Jurkat, Clone E6-1 (cell line): ENCODE measurements around the gene ADK.
"Not testable (repeated sequence)": the region's sequence is repeated elsewhere in the genome, so short reads cannot be mapped to it uniquely, and the experiment has no call there.

Source experiments
- DNase-seq: peaks from one replicate; pipeline ENCODE4 v3.0.0-alpha.2; 2011; ENCODE audit warnings: low read depth, low spot score
- H3K4me3 ChIP-seq: 2 replicates; pipeline ENCODE4 v1.5.1; 2011; ENCODE audit warnings: mild to moderate bottlenecking, low read length, control low read depth, moderate library complexity

ADK gene

DNA sequence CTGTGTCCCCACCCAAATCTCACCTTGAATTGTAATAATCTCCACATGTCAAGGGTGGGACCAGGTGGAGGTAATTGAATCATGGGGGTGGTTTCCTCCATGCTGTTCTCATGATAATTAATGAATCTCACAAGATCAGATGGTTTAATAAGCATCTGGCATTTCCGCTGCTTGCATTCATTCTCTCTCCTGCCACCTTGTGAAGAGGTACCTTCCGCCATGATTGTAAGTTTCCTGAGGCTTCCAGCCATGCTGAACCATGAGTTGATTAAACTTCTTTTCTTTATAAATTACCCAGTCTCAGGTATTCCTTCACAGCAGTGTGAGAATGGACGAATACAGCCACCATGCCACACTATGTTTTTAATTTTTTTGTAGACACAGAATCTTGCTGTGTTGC is 345.3 kb downstream of the ADK start:
- H3K4me3 ChIP-seq, DNase-seq: not testable (repeated sequence)

DNA sequence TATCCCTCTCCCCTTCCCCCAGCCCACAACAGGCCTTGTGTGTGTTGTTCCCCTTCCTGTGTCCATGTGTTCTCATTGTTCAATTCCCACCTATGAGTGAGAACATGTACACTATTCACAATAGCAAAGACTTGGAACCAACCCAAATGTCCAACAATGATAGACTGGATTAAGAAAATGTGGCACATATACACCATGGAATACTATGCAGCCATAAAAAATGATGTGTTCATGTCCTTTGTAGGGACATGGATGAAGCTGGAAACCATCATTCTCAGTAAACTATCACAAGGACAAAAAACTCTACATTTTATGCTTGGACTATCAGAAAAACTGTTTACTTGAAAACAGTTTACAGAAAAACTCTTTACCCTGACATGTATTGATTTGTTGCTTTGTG is 347.6 kb downstream of the ADK start:
- not testable (repeated sequence) for DNase-seq, H3K4me3 ChIP-seq

DNA sequence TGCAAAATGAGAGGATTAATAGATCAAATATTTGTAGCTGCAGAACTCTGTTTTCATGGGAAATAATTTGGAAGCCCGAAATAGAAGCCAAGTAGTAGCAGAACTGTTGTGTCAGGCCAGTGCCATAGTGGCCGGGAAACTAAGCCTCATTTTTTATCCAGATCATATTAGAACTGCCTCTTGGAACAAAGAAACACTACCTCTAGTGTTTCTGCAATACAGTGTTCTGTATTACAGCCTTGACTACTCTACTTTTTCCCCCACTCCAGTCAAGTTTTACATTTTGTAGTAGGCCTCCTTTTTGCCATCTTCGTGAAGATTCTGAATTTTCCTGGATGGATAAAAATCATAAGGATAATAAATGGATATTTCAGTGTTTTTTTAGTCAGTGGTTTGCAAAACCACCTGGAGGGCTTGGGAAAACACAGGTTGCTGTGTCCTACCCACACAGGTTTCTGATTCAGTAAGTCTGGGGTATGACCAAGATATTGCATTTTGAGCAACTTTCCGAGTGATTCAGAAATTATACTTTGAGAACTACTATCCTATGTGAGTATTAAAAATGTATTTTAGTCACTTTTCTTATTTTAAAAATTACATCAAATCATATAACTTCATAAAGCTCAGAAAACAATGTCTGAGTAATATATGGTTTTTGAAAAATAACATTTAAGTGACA is 349.1 kb downstream of the ADK start:
- DNase-seq: no peak
- H3K4me3 ChIP-seq: no peak overlapping the region

DNA sequence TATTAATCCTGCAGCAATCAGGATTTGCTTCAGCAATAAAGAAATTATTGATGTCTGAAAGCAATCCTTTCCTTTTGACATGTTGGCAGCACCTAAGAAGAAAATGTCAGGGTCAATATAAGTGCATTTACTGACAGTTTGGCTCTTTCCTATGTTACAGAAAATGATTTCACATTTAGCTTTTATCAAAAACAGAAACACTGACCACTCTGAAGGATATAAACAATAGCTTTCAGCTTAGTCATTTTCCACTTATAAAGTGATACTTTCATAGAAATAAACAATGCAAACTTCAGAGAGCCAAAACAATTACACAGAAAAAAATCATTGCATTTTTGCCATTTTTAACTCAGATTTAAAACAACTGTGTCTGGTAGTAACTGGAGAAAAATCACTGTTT is 349.8 kb downstream of the ADK start:
- no peak for DNase-seq
- no peak overlapping the region for H3K4me3 ChIP-seq

DNA sequence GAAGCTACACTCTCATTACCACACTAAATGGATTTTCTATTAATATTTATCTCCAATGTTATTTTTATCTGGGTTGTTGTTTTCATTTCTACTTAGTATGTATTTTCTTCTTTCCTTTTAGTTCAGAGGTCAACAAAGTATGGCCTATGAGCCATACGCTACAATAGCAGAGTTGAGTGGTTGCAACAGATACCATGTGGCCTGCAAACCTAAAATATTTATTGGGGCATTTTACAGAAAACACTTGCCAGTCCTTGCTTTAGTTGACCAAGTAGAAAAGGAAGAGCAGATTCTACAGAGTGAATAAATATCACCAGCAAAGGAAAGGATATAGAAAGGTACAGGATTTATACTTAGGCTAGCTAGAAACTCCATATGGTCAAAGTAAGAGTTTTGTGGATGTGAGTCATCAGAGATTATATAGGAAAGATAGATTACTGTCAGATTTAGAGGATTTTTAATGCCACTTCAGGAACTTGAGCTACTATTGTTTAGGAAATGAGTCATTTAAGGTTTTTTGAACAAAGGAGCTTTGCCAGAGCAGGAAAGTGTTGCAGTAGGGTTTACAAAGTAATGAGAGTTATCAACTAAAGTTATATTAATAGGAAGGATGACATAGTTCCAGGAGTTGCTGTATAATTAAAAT is 352.1 kb downstream of the ADK start:
- H3K4me3 ChIP-seq: no peak overlapping the region
- DNase-seq: no peak

DNA sequence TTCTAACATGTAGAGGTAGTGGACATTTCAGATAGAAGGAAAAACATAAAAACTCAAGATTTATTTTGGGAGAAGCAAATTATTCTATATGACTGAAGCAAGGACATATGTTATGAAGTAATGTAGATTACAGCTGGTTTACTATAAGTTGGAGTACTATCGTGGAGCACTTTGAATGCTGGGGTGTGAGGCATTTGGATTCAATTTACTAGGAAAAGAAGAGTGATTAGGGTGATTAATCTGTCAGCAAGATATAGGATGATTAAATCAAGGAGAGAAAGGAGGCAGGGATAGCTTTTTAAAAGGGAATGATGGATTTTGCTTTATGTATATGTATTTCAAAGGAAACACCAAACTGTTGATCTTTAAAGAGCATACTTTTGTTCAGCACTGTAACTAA is 356.9 kb downstream of the ADK start:
- H3K4me3 ChIP-seq: no peak overlapping the region
- no peak for DNase-seq

DNA sequence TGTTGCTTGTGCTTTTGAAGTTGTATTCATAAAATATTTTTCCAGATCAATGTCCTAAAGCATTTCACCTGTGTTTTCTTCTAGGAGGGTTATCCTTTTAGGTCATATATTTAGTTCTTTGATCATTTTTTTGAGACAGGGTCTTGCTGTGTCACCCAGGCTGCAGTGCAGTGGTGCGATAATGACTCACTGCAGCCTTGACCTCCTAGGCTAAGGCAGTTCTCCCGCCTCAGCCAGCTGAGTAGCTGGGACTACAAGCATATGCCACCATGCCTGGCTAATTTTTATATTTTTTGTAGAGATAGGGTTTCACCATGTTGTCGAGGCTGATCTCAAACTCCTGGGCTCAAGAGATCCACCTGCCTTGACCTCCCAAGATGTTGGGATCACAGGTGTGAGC is 359.6 kb downstream of the ADK start:
- DNase-seq: no peak
- H3K4me3 ChIP-seq: no peak overlapping the region

DNA sequence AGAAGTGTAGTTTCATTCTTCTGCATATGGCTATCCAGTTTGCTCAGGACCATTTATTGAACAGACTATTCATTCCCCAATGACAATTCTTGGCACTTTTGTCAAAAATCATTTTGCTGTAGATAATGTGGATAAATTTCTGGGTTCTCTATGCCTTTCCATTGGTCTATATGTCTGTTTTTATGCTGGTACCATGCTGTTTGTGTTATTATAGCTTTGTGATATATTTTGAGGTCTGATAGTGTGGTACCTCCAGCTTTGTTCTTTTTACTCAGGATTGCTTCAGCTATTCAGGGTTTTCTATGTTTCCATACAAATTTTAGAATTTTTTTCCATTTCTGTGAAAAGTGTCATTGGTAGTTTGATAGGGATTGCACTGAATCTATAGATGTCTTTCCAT is 360.0 kb downstream of the ADK start:
- H3K4me3 ChIP-seq: no peak overlapping the region
- DNase-seq: no peak

DNA sequence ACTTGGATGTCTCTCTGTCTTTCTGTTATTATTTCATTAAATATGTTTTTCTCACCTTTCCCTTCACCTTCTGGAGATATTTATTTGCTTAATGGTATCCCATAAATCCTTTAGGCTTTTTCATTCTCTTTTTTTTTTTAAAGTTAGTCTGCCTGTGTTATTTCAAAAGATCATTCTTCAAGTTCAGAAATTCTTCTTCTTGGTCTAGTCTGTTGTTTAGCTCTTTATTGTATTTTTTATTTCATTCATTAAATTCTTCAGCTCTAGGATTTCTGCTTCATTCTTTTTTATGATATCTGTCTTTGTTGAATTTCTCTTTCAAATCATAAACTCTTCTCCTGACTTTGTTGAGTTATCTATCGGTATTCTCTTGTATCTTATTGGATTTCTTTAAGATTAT is 363.3 kb downstream of the ADK start:
- H3K4me3 ChIP-seq: no peak overlapping the region
- DNase-seq: no peak

DNA sequence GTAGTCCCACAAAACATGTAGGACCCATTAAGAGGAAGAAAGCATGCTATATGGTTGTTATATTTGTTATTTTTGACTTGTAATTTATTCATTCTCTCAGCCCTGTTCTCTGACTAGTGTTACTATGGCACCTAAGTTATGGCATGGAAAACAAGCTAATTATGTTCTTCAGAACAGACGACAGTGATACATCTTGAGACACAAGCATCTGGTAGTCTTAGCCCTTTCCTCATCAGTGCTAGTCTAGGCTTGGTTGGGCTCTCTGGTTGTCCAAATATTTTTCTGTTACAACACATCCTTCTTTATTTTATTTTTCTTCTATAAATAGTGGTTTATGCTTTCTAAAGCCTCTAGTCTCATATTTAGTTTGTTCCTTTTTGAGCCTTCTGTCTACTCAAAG is 367.0 kb downstream of the ADK start:
- DNase-seq: no peak
- no peak overlapping the region for H3K4me3 ChIP-seq

DNA sequence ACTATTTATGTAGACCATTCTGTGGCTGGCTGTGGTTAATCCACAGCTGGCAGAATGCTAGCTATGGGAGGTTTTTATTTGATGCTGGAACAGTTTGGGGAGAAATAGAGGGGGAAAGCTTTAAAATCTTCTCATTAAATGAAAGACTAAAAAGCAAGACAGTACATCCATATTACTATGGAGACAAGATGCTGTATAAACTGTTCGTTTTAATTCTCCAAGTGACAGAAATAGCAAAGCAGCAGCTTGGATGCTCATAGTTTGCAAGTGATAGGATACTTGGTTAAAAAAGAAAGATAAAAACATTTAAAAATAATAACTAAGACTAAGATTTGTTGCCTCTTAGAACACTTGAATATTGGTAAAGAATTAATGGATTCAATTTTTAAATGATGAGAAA is 370.5 kb downstream of the ADK start:
- DNase-seq: no peak
- H3K4me3 ChIP-seq: no peak overlapping the region

DNA sequence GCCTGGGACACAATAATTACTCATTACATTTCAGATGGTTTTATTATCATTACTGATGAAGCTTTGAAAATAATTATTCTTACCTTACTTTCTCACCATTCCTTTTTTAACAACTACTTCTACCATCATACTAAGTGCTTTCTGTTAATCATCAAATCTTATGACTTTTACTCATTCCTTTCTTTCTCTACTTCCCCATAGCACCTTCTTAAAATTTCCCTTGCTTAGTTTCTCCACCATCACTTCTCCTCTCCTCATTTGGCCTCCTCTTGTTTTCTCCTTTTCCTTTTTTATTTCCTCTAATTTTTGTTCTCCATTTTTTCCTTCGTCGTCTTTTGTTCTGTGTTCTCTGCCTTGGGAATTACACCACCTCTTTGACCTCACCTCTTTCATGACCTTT is 372.2 kb downstream of the ADK start:
- no peak overlapping the region for H3K4me3 ChIP-seq
- DNase-seq: no peak

DNA sequence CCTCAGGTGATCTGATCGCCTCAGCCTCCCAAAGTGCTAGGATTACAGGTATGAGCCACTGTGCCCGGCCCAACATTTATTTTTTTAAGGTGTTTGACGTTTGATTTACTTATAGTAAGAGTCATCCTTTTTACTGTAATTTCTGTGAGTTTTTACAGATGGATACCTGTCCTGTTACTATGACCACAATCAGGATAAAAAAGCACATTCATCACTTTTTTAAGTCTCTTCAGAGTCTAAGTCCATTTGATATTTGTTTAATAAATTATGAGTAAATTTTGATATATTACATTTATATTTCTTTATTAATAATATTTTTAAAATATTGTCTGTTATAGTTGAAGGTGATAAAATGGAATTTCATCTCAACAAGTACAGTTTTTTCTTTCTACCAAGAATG is 374.9 kb downstream of the ADK start:
- no peak overlapping the region for H3K4me3 ChIP-seq

DNA sequence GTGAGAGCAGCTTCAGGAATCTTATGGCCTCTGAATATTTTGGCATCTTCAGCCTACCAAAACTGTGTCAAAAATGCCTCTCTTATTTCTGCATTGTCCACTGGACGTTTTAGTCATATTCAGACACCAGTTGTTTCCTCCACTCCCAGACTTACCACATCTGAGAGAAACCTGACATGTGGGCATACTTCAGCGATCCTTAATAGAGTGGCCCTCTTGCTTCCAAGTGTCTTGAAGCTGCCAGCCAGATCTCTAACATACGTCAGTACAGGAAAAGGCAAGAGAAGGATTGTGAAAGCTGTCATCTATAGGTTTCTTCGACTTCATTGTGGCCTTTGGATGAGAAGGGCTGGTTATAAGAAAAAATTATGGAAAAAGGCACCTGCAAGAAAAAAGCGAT is 376.6 kb downstream of the ADK start:
- DNase-seq, H3K4me3 ChIP-seq: not testable (repeated sequence)

More for the DNA sequence above, 374.9 kb downstream of the ADK start:
- no peak for DNase-seq

DNA sequence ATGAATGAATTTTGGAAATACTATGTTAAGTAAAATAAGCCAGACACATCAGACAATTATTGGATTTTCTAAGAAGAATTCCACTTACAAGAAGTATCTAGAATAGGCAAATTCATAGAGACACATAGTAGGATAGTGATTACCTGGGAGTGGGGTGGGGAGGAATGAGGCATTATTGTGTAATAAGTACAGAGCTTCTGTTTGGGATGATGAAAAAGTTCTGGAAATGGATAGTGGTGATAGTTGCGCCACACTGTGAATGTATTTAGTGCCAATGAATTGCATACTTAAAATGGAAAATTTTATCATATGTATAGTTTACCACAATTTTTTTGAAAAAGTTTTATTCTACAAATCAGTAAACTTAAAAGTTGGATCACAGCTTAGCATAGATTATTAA is 378.2 kb downstream of the ADK start:
- no peak for DNase-seq
- H3K4me3 ChIP-seq: no peak overlapping the region

DNA sequence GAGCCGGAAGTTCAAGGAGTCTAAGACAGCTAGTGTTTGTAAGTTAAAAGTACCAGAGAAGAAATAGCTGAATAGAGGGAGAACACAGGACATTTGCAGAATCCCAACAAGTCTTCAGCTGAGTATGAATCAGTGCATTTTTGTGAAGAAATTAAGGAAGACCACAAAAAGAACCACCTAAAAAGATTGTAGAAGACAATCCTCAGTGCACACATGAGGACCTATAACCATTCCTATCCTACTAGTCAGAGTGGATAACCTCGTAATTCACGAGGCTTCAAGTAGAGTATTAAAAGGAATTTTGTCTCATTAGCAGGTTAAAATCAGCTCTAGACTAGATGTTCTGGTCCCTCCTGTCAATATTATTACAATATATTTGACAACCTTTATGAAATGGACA is 380.0 kb downstream of the ADK start:
- H3K4me3 ChIP-seq: no peak overlapping the region
- no peak for DNase-seq

DNA sequence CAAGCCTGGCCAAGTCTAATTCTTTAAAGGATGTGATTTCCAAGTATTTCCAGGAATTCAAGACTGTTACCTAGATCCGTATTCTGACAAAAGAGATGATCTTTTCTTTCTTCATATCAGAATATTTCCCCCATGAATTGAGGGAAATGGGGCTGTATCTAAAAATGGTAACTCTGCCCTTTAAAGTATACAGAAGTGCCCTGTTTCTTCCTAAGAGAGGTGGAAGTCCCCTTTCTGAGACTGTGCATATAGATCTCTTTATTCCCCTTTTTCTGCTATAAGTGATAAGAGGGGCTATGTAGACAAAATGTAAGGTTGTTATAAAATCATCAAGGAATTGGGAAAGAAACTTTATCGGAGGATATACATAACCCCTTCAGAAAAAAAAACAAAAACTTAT is 388.3 kb downstream of the ADK start:
- DNase-seq: no peak
- H3K4me3 ChIP-seq: no peak overlapping the region

DNA sequence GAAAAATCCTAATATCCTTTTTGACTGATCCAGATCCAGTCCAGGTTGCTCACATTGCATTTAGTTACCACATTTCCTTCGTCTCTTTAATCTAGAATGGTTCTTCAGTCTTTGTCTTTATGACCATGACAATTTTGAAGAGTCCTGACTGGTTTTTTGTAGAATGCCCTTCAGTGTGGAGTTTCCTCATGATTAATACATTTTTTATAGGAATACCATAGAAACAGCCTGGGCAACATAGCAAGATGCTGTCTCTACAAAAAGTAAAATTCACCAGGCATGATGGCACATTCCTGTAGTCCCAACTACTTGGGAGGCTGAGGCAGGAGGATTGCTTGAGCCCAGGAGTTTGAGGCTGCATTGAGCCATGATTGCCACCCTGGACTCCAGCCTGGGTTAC is 390.4 kb downstream of the ADK start:
- no peak for DNase-seq
- no peak overlapping the region for H3K4me3 ChIP-seq

DNA sequence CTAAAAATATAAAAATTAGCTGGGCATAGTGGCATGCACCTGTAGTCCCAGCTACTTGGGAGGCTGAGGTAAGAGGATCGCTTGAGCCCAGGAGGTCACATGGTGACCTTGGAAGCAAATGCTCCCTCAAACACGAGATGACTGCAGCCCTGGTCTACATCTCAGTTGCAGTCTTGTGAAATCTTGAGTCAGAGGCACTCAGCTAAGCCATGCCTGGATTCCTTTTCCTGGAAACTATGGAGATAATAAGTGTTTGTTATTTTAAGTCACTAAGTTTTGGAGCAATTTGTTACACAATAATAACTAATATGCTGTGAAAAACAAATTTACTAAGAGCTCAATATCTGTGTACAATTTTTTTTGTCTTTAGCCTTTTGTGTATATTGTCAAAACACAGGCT is 391.1 kb downstream of the ADK start:
- no peak for DNase-seq
- H3K4me3 ChIP-seq: no peak overlapping the region

DNA sequence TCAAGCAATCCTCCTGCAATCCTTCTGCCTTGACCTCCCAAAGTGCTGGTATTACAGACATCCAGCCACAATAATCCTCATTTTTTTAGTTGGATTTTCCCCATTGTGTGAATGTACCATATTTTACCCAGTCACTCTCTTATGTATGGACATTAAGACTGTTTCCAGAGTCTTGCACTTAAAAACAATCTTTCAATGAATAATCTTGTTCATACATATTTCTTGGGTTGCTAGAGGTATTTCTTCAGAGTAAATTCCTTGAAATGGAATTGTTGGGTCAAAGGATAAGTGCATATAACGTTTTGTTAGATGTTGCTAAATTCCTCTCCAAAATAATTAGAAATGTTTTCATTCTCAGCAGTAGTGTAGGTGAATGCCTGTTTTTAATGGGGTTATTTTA is 392.3 kb downstream of the ADK start:
- no peak for DNase-seq
- H3K4me3 ChIP-seq: no peak overlapping the region

DNA sequence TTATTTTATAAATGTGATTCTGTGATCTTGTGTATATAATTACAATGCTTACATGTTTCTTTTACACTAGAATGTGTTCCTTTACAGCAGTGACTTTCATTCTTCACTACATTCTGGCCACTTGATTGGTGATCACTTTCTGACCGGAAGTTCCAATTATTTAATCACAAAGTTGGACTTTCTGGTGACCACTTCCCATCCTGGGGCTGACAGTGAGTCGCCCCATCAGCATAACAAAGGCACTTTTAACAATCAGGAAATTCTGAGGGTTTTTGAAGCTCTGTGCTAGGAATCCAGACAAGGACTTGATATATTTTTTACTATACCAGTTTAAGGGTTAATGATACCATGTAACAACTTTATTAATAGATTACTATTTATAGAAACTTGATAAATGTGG is 393.1 kb downstream of the ADK start:
- DNase-seq: no peak
- H3K4me3 ChIP-seq: no peak overlapping the region
